ENCODE data around the gene PIAS1. TPM values are rescaled to one million over a fixed set of nuclear protein-coding genes. Genes with fewer than 3 reads are reported as not detected.

Gene PIAS1
- polyA plus RNA-seq, 2 donors, result 10.6 to 13.9 TPM

DNA sequence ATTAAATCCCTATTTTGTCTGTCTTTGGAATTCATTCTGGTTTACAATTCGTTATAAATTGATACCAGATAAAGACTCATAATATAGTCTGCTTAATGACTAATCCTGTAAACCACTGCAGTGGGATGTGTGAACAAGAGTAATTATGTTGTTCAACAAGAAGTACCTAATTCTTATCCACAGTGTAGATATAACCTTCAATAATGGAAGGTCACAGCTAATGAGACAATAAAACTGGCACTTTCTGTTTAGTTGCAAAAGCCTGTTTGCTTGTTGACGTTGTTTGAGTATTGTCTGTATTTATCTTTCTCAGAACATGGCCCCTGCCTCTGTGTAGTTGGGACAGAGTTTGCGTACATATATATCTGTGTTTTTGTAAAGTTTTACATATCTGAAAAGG, 26.7 kb downstream of the PIAS1 start:
- Histone ChIP-seq H3K36me3 (ENCODE audit: control insufficient read depth in 2 of 2, insufficient read depth in 2 of 2, low read length in 1 of 2) (no peaks in the 10 kb centered on the region), H3K9me3 (ENCODE audit: control insufficient read depth in 2 of 2, insufficient read depth in 1 of 2, low read depth in 1 of 2, low read length in 1 of 2) (no peaks in the 10 kb centered on the region), H3K27ac (ENCODE audit: low read depth in 2 of 2, low read length in 1 of 2) (no peak overlapping the region), H3K4me3 (ENCODE audit: low read depth in 1 of 2, low read length in 2 of 2) (no peak overlapping the region), H3K27me3 (ENCODE audit: control insufficient read depth in 1 of 2, insufficient read depth in 2 of 2, low read length in 2 of 2) (no peaks in the 10 kb centered on the region), H3K4me1 (ENCODE audit: control insufficient read depth in 2 of 2, insufficient read depth in 2 of 2, low read length in 1 of 2) (no peaks in the 10 kb centered on the region)
- WGBS, 2 donors, result 63 to 68% methylated on average over 3 of the region's 3 CpGs

GRCh38 chr15:68081869-68082505, 27.9 kb downstream of the PIAS1 start:
- H3K4me1 ChIP-seq (ENCODE audit: control insufficient read depth in 2 of 2, insufficient read depth in 2 of 2, low read length in 1 of 2), result no peaks in the 10 kb centered on the region

DNA sequence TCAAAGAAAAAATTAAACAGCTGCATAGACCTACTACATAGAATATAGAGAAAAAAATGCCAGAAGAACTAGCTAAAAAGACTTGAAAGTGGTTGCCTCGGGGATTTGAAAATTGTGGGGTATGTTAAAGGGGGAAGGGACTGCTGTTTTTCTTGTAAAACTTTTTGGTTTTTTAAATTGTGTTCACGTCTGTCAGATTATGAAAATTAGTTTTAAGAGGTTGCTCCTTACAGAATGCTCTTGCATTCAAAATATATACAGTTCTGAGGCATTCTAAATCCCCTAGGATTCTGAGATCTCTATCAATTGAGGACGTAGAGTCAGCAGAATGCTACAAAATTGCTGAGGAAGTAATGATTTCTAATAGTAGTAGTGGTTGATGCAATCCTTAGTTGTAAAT, 28.6 kb downstream of the PIAS1 start:
- Histone ChIP-seq H3K4me1 (ENCODE audit: control insufficient read depth in 2 of 2, insufficient read depth in 2 of 2, low read length in 1 of 2) (no peaks in the 10 kb centered on the region), H3K27me3 (ENCODE audit: control insufficient read depth in 1 of 2, insufficient read depth in 2 of 2, low read length in 2 of 2) (no peaks in the 10 kb centered on the region), H3K36me3 (ENCODE audit: control insufficient read depth in 2 of 2, insufficient read depth in 2 of 2, low read length in 1 of 2) (peaks cover 0 to 4% of the 10 kb centered on the region in 2 donors), H3K9me3 (ENCODE audit: control insufficient read depth in 2 of 2, insufficient read depth in 1 of 2, low read depth in 1 of 2, low read length in 1 of 2) (no peaks in the 10 kb centered on the region), H3K27ac (ENCODE audit: low read depth in 2 of 2, low read length in 1 of 2) (no peak overlapping the region), H3K4me3 (ENCODE audit: low read depth in 1 of 2, low read length in 2 of 2) (no peak overlapping the region)
- WGBS, 2 donors, result 58 to 64% methylated on average over 3 of the region's 3 CpGs

More at GRCh38 chr15:68081869-68082505, 27.9 kb downstream of the PIAS1 start:
- Histone ChIP-seq H3K9me3 (ENCODE audit: control insufficient read depth in 2 of 2, insufficient read depth in 1 of 2, low read depth in 1 of 2, low read length in 1 of 2) (no peaks in the 10 kb centered on the region), H3K27ac (ENCODE audit: low read depth in 2 of 2, low read length in 1 of 2) (no peak overlapping the region), H3K27me3 (ENCODE audit: control insufficient read depth in 1 of 2, insufficient read depth in 2 of 2, low read length in 2 of 2) (no peaks in the 10 kb centered on the region), H3K4me3 (ENCODE audit: low read depth in 1 of 2, low read length in 2 of 2) (no peak overlapping the region), H3K36me3 (ENCODE audit: control insufficient read depth in 2 of 2, insufficient read depth in 2 of 2, low read length in 1 of 2) (peaks cover 0 to 4% of the 10 kb centered on the region in 2 donors)
- WGBS, 2 donors, result 51 to 59% methylated on average over 4 of the region's 4 CpGs

- WGBS, 2 donors, result 67 to 77% methylated on average over 4 of the region's 4 CpGs
- Histone ChIP-seq H3K36me3 (ENCODE audit: control insufficient read depth in 2 of 2, insufficient read depth in 2 of 2, low read length in 1 of 2) (peaks cover 0 to 4% of the 10 kb centered on the region in 2 donors), H3K27me3 (ENCODE audit: control insufficient read depth in 1 of 2, insufficient read depth in 2 of 2, low read length in 2 of 2) (no peaks in the 10 kb centered on the region), H3K4me3 (ENCODE audit: low read depth in 1 of 2, low read length in 2 of 2) (no peak overlapping the region), H3K4me1 (ENCODE audit: control insufficient read depth in 2 of 2, insufficient read depth in 2 of 2, low read length in 1 of 2) (no peaks in the 10 kb centered on the region), H3K27ac (ENCODE audit: low read depth in 2 of 2, low read length in 1 of 2) (no peak overlapping the region), H3K9me3 (ENCODE audit: control insufficient read depth in 2 of 2, insufficient read depth in 1 of 2, low read depth in 1 of 2, low read length in 1 of 2) (no peaks in the 10 kb centered on the region)
These were observed 29.3 kb downstream of the PIAS1 start for GRCh38 chr15:68083463-68083862.

DNA sequence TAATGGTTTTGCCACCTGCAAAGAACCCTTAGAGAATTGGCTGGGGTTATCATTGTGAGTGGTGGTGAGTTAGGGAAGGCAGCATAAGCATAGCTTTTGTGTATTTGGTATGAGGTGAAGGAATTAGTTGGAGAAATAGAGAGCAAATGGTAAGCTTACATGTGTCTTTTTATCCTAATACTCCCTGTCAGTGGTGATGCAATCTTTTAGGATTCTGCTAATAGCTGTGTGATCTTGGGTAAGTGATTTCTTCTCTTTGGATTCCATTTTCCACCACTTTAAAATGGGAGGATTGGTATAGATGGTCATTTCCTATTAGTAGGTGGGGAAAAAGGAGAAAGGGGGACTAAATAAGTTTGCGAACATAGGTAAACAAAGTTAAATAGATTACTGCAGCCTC, 30.9 kb downstream of the PIAS1 start:
- 90 to 95% methylated on average over 1 of the region's 1 CpG for WGBS, 2 donors
- Histone ChIP-seq H3K27ac (ENCODE audit: low read depth in 2 of 2, low read length in 1 of 2) (no peak overlapping the region), H3K4me3 (ENCODE audit: low read depth in 1 of 2, low read length in 2 of 2) (no peak overlapping the region), H3K36me3 (ENCODE audit: control insufficient read depth in 2 of 2, insufficient read depth in 2 of 2, low read length in 1 of 2) (peaks cover 0 to 4% of the 10 kb centered on the region in 2 donors), H3K9me3 (ENCODE audit: control insufficient read depth in 2 of 2, insufficient read depth in 1 of 2, low read depth in 1 of 2, low read length in 1 of 2) (no peaks in the 10 kb centered on the region), H3K4me1 (ENCODE audit: control insufficient read depth in 2 of 2, insufficient read depth in 2 of 2, low read length in 1 of 2) (no peaks in the 10 kb centered on the region), H3K27me3 (ENCODE audit: control insufficient read depth in 1 of 2, insufficient read depth in 2 of 2, low read length in 2 of 2) (no peaks in the 10 kb centered on the region)

DNA sequence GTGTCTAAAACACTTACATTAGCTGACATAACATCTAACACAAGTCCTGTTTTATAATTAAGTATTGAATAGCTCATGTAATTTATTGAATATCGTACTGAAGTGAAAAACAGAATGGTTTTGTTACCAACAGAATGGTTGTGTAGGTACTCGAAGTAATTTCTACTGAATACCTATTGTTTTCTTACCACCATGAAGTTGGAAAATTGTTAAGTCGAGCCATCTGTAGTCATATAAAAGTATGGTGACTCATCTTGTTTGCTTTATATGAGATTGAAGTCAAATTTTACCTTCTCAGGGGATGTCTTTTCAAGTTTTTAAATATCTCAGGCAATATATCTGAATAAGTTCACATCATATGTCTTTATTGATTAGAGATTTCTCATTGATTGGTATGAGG, 37.6 kb downstream of the PIAS1 start:
- WGBS, 2 donors, result 84 to 89% methylated on average over 3 of the region's 3 CpGs

DNA sequence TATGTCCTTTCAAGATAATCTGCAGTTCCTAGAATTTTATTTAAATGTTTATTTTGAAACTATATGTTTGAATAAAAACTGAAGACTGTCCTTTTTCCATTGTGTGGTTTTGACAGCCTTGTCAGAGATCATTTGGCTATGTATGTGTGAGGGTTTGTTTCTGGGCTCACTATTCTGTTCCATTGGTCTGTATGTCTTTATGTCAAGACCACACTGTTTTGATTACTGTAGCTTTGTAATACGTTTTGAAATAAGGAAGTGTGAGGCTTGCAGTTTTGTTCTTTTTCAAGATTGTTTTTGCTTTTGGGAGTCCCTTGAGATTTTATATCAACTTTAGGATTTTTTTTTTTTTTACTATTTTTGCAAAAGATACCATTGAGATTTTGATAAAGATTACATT, 42.0 kb downstream of the PIAS1 start:
- WGBS, 2 donors, result 74 to 83% methylated on average over 1 of the region's 1 CpG
- no peaks in the 10 kb centered on the region for H3K36me3 ChIP-seq (ENCODE audit: control insufficient read depth in 2 of 2, insufficient read depth in 2 of 2, low read length in 1 of 2)
- H3K4me1 ChIP-seq (ENCODE audit: control insufficient read depth in 2 of 2, insufficient read depth in 2 of 2, low read length in 1 of 2), result no peaks in the 10 kb centered on the region
- H3K27ac ChIP-seq (ENCODE audit: low read depth in 2 of 2, low read length in 1 of 2), result no peak overlapping the region
- H3K9me3 ChIP-seq (ENCODE audit: control insufficient read depth in 2 of 2, insufficient read depth in 1 of 2, low read depth in 1 of 2, low read length in 1 of 2), result no peaks in the 10 kb centered on the region
- no peak overlapping the region for H3K4me3 ChIP-seq (ENCODE audit: low read depth in 1 of 2, low read length in 2 of 2)
- no peaks in the 10 kb centered on the region for H3K27me3 ChIP-seq (ENCODE audit: control insufficient read depth in 1 of 2, insufficient read depth in 2 of 2, low read length in 2 of 2)

More for the DNA sequence above, 37.6 kb downstream of the PIAS1 start:
- Histone ChIP-seq H3K27me3 (ENCODE audit: control insufficient read depth in 1 of 2, insufficient read depth in 2 of 2, low read length in 2 of 2) (no peaks in the 10 kb centered on the region), H3K27ac (ENCODE audit: low read depth in 2 of 2, low read length in 1 of 2) (no peak overlapping the region), H3K9me3 (ENCODE audit: control insufficient read depth in 2 of 2, insufficient read depth in 1 of 2, low read depth in 1 of 2, low read length in 1 of 2) (no peaks in the 10 kb centered on the region), H3K4me3 (ENCODE audit: low read depth in 1 of 2, low read length in 2 of 2) (no peak overlapping the region), H3K36me3 (ENCODE audit: control insufficient read depth in 2 of 2, insufficient read depth in 2 of 2, low read length in 1 of 2) (no peaks in the 10 kb centered on the region), H3K4me1 (ENCODE audit: control insufficient read depth in 2 of 2, insufficient read depth in 2 of 2, low read length in 1 of 2) (no peaks in the 10 kb centered on the region)

- no peak overlapping the region for H3K27ac ChIP-seq (ENCODE audit: low read depth in 2 of 2, low read length in 1 of 2)
- no peak overlapping the region for H3K4me3 ChIP-seq (ENCODE audit: low read depth in 1 of 2, low read length in 2 of 2)
- no peaks in the 10 kb centered on the region for H3K9me3 ChIP-seq (ENCODE audit: control insufficient read depth in 2 of 2, insufficient read depth in 1 of 2, low read depth in 1 of 2, low read length in 1 of 2)
- H3K27me3 ChIP-seq (ENCODE audit: control insufficient read depth in 1 of 2, insufficient read depth in 2 of 2, low read length in 2 of 2), result no peaks in the 10 kb centered on the region
- H3K36me3 ChIP-seq (ENCODE audit: control insufficient read depth in 2 of 2, insufficient read depth in 2 of 2, low read length in 1 of 2), result no peaks in the 10 kb centered on the region
- no peaks in the 10 kb centered on the region for H3K4me1 ChIP-seq (ENCODE audit: control insufficient read depth in 2 of 2, insufficient read depth in 2 of 2, low read length in 1 of 2)
These were observed 42.9 kb downstream of the PIAS1 start for GRCh38 chr15:68097029-68097428.

DNA sequence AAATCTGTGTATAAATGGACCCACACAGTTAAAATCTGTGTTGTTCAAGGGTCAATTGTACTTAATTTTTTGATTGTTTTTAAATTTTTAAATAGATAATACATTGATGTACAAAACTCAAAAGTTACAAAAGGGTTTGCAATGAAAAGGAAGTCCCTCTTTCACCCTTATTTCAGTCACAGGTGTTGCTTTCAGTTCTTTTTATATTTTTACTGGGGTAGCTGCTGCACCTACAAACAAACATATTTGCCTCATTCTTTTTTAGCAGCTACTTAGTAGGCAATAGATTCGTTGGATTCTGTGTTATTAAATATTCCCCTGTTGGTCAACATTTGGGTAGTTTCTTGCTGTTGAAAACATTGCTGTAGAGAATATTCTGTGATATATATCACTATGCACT, 44.4 kb downstream of the PIAS1 start:
- 68 to 78% methylated on average over 1 of the region's 1 CpG for WGBS, 2 donors
- Histone ChIP-seq H3K9me3 (ENCODE audit: control insufficient read depth in 2 of 2, insufficient read depth in 1 of 2, low read depth in 1 of 2, low read length in 1 of 2) (no peaks in the 10 kb centered on the region), H3K27ac (ENCODE audit: low read depth in 2 of 2, low read length in 1 of 2) (no peak overlapping the region), H3K4me3 (ENCODE audit: low read depth in 1 of 2, low read length in 2 of 2) (no peak overlapping the region), H3K27me3 (ENCODE audit: control insufficient read depth in 1 of 2, insufficient read depth in 2 of 2, low read length in 2 of 2) (no peaks in the 10 kb centered on the region), H3K36me3 (ENCODE audit: control insufficient read depth in 2 of 2, insufficient read depth in 2 of 2, low read length in 1 of 2) (peaks cover 0 to 3% of the 10 kb centered on the region in 2 donors), H3K4me1 (ENCODE audit: control insufficient read depth in 2 of 2, insufficient read depth in 2 of 2, low read length in 1 of 2) (no peaks in the 10 kb centered on the region)

GRCh38 chr15:68100194-68100593, 46.1 kb downstream of the PIAS1 start:
- Histone ChIP-seq H3K27me3 (ENCODE audit: control insufficient read depth in 1 of 2, insufficient read depth in 2 of 2, low read length in 2 of 2) (no peaks in the 10 kb centered on the region), H3K27ac (ENCODE audit: low read depth in 2 of 2, low read length in 1 of 2) (no peak overlapping the region), H3K4me3 (ENCODE audit: low read depth in 1 of 2, low read length in 2 of 2) (no peak overlapping the region), H3K4me1 (ENCODE audit: control insufficient read depth in 2 of 2, insufficient read depth in 2 of 2, low read length in 1 of 2) (no peaks in the 10 kb centered on the region), H3K36me3 (ENCODE audit: control insufficient read depth in 2 of 2, insufficient read depth in 2 of 2, low read length in 1 of 2) (peaks cover 0 to 3% of the 10 kb centered on the region in 2 donors), H3K9me3 (ENCODE audit: control insufficient read depth in 2 of 2, insufficient read depth in 1 of 2, low read depth in 1 of 2, low read length in 1 of 2) (no peaks in the 10 kb centered on the region)
- 93% methylated on average over 2 of the region's 2 CpGs for whole genome bisulfite sequencing, 2 donors

Data from esophagus (tissue), 2 donors.